GM12801 (cell line): ENCODE measurements around the gene GSTA2.

Experiments
- CTCF ChIP-seq: IDR thresholded peaks from one replicate; pipeline ENCODE4 v1.5.1; 2011; ENCODE audit warnings: control low read depth; ENCODE audit not compliant: insufficient read length; ENCODE audit errors: extremely low read depth

Gene GSTA2

GRCh38 chr6:52735071-52735470 lies 28.2 kb downstream of the GSTA2 start:
- TF ChIP-seq CTCF: no peak

DNA sequence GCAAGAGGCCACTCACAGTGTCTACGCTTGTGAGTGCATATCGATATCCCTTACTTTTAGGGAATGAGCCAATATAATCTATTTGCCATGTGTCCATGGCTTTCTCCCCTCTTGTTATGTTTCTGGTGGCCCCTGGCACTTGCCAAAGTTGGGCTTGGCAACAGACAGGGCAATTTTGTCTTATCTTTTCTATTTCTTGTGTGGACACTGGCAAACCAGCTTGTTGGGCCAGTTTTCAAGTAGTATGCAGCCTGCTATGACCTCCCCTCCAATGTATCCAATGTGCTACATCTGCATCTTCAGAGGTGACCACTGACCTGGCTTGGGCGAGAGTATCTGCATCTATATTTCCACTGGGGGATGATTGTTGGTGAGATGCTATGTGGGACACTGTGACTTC lies 29.2 kb downstream of the GSTA2 start:
- TF ChIP-seq CTCF: no peak

GRCh38 chr6:52733172-52733571 lies 30.1 kb downstream of the GSTA2 start:
- no peak for TF ChIP-seq CTCF

DNA sequence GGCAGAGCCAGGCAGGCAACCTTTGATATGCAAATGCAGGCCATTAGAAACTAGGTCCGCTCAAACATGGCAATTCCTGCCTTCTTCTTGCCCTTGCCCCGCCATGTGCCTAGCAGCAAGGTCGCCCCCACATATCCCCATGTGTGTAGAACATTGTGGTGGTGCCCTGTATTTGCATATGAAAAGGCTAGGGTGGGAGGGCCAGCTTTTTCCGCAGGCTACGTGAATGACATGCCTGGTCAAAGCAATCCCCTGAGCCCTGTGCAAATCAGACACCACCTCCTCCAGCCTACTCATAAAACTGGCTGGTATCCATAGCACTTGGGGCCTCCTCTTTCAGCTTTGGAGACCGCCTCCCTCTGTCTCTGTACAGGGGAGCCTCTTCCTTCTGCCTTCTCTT lies 31.6 kb downstream of the GSTA2 start:
- TF ChIP-seq CTCF: no peak

DNA sequence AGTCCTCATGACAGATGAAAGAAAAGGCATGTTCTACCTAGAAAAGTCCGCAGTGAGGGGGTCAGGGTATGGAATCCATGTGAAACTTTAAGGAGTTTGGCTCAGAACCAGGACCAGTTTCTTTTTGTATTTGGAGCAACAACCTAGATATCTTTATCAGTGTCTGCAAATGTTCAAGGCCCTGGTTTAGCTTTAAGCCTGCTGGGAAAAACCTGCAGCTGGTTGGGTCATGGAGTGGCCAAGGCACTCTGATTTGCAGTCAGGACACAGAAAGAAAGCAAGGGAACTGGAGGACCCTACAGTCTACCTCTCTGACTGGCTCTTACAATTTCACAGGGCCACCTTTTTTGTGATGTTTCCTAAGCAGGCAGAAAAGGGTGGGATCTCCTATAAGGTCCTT lies 33.7 kb downstream of the GSTA2 start:
- no peak for TF ChIP-seq CTCF

GRCh38 chr6:52728394-52728793 lies 34.9 kb downstream of the GSTA2 start:
- no peak for TF ChIP-seq CTCF

- TF ChIP-seq CTCF: no peak
These were observed 35.4 kb downstream of the GSTA2 start for GRCh38 chr6:52727908-52728307.
